H1 (cell line): Measurements from ENCODE around the gene CAVIN1.

Experiments
- BRCA1 ChIP-seq: IDR thresholded peaks from 2 replicates; pipeline ENCODE4 v1.6.1; 2012; ENCODE audit warnings: low read depth, low read length, improper control_type of control experiment
- EZH2 ChIP-seq: fragments of 200-600 bp; sonication (generic); IDR thresholded peaks from 2 replicates; pipeline ENCODE4 v1.7.1; 2012; ENCODE audit warnings: low read depth, mild to moderate bottlenecking, moderate library complexity, low read length, inconsistent platforms; ENCODE audit not compliant: severe bottlenecking
- POLR2A ChIP-seq, 2 experiments: IDR thresholded peaks; 1 replicate in 1 of 2; 2 replicates in 1 of 2; pipeline ENCODE4 v1.6.1; 2011; ENCODE audit warnings: low read depth in 2 of 2, low read length in 2 of 2, mild to moderate bottlenecking in 2 of 2; ENCODE audit errors: control extremely low read depth in 1 of 2
- TCF12 ChIP-seq: IDR thresholded peaks from 2 replicates; pipeline ENCODE4 v1.6.1; 2011; ENCODE audit warnings: low read depth, mild to moderate bottlenecking, low read length
- YY1 ChIP-seq: IDR thresholded peaks from 2 replicates; pipeline ENCODE4 v1.6.1; 2011; ENCODE audit warnings: low read depth, mild to moderate bottlenecking, low read length
- TF ChIP-seq, protein P1 (sequence below), 3 experiments: IDR thresholded peaks; 1 replicate in 2 of 3; 2 replicates in 1 of 3; pipeline versions ENCODE4 v1.5.1 to v1.6.1; 2011; ENCODE audit warnings: low read length in 3 of 3, mild to moderate bottlenecking in 3 of 3, inconsistent platforms in 2 of 3, low read depth in 1 of 3, moderate library complexity in 1 of 3; ENCODE audit not compliant: insufficient read depth in 1 of 3; ENCODE audit errors: control extremely low read depth in 1 of 3

DNA sequence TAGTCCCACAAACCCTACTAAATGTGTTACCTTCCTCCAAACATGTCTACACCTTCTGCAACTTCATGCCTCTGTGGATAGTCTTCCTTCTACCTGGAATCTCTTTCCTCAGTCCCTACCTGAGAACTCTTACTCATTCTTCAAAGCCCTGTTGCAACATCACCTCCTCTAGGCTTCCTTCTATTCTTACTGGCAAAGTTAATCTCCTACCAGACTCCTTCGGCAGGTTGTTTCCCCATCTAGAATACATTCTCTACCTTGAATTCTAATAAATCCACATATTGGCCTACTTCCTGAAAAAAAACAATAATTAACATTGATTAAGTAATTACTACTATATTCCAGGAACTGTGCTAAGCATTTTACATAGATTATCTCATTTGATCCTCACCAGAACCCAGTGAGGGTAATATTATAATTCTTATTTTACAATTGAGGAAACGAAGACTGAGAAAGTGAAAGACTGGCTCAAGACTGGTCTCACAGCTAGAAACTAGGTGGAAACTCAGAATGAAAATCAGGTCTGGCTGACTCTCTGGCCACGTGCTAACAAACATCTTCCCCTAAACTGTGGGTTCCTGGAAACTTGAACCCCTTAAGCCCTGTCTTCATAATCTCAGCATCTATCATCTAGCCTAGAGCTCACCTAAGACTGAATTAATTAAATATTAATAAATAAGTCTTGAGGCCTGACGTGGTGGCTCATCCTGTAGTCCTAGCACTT is 30.2 kb downstream of the CAVIN1 start:
- TF ChIP-seq TCF12 (no peak), POLR2A (IDR thresholded peaks at IDR 0.05; ENCODE audit: control extremely low read depth in 1 of 2, low read depth in 2 of 2, low read length in 2 of 2) (no peak), EZH2 (no peak), YY1 (no peak), BRCA1 (no peak)
- TF ChIP-seq, protein P1, sequence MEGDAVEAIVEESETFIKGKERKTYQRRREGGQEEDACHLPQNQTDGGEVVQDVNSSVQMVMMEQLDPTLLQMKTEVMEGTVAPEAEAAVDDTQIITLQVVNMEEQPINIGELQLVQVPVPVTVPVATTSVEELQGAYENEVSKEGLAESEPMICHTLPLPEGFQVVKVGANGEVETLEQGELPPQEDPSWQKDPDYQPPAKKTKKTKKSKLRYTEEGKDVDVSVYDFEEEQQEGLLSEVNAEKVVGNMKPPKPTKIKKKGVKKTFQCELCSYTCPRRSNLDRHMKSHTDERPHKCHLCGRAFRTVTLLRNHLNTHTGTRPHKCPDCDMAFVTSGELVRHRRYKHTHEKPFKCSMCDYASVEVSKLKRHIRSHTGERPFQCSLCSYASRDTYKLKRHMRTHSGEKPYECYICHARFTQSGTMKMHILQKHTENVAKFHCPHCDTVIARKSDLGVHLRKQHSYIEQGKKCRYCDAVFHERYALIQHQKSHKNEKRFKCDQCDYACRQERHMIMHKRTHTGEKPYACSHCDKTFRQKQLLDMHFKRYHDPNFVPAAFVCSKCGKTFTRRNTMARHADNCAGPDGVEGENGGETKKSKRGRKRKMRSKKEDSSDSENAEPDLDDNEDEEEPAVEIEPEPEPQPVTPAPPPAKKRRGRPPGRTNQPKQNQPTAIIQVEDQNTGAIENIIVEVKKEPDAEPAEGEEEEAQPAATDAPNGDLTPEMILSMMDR (IDR thresholded peaks at IDR 0.05; ENCODE audit: control extremely low read depth in 1 of 3, insufficient read depth in 1 of 3, low read depth in 1 of 3, low read length in 3 of 3): no peak
